Hematopoietic multipotent progenitor cell treated with erythropoietin and hydrocortisone succinate and interleukin-3 and kit ligand, for 4 days (in vitro differentiated cells): Measurements from ENCODE around the gene IQCN.

Experiments used
- DNase-seq: peaks from one replicate; pipeline ENCODE4 v3.0.0-alpha.2; 2015

IQCN gene

GRCh38 chr19:18264137-18264854 is 10.0 kb downstream of the IQCN start:
- no peak for DNase-seq

GRCh38 chr19:18263324-18264136 is 10.7 kb downstream of the IQCN start:
- DNase-seq: no peak

GRCh38 chr19:18262917-18263316 is 11.3 kb downstream of the IQCN start:
- no peak for DNase-seq

GRCh38 chr19:18262144-18262543 is 12.1 kb downstream of the IQCN start:
- no peak for DNase-seq

- DNase-seq: no peak
Measured at GRCh38 chr19:18261474-18261873, 12.8 kb downstream of the IQCN start.

GRCh38 chr19:18259893-18260292 is 14.4 kb downstream of the IQCN start:
- DNase-seq: no peak

- no peak for DNase-seq
Measured at GRCh38 chr19:18257503-18258470, 16.5 kb downstream of the IQCN start.

- DNase-seq: no peak
Measured at GRCh38 chr19:18254546-18255503, 19.4 kb downstream of the IQCN start.

GRCh38 chr19:18253716-18254115 is 20.5 kb downstream of the IQCN start:
- peak; percentile 40 for DNase-seq

GRCh38 chr19:18253130-18253529 is 21.1 kb downstream of the IQCN start:
- no peak for DNase-seq

GRCh38 chr19:18252370-18252717 is 21.9 kb downstream of the IQCN start:
- no peak for DNase-seq

GRCh38 chr19:18251587-18252369 is 22.5 kb downstream of the IQCN start:
- peak; percentile 84 for DNase-seq

GRCh38 chr19:18249834-18250233 is 24.4 kb downstream of the IQCN start:
- no peak for DNase-seq

- DNase-seq: no peak
Measured at GRCh38 chr19:18245297-18245696, 29.0 kb downstream of the IQCN start.

GRCh38 chr19:18239303-18239702 is 34.9 kb downstream of the IQCN start:
- DNase-seq: peak; percentile 47

- no peak for DNase-seq
Measured at GRCh38 chr19:18234194-18234593, 40.1 kb downstream of the IQCN start.

- DNase-seq: peak; percentile 85
Measured at GRCh38 chr19:18233224-18233825, 40.9 kb downstream of the IQCN start.

GRCh38 chr19:18232540-18233223 is 41.6 kb downstream of the IQCN start:
- DNase-seq: peak; percentile 47

GRCh38 chr19:18231775-18232174 is 42.5 kb downstream of the IQCN start:
- no peak for DNase-seq
